ENCODE data around the gene VASH1.

Gene VASH1

GRCh38 chr14:76768671-76769500 is 7.6 kb downstream of the VASH1 start:
- no peak for TF ChIP-seq CTCF (conservative IDR thresholded peaks at IDR 0.05; ENCODE audit: low read length)
- H3K4me3 ChIP-seq (ENCODE audit: low read length) = no peak overlapping the region
- DNase-seq (ENCODE audit: low read depth) = no peak

GRCh38 chr14:76769636-76770292 is 8.5 kb downstream of the VASH1 start:
- no peak overlapping the region for H3K4me3 ChIP-seq (ENCODE audit: low read length)
- TF ChIP-seq CTCF (conservative IDR thresholded peaks at IDR 0.05; ENCODE audit: low read length) = no peak
- no peak for DNase-seq (ENCODE audit: low read depth)

GRCh38 chr14:76770521-76771436 is 9.5 kb downstream of the VASH1 start:
- DNase-seq (ENCODE audit: low read depth) = no peak
- no peak for TF ChIP-seq CTCF (conservative IDR thresholded peaks at IDR 0.05; ENCODE audit: low read length)

GRCh38 chr14:76771437-76771980 is 10.2 kb downstream of the VASH1 start:
- DNase-seq (ENCODE audit: low read depth) = no peak
- no peak overlapping the region for H3K4me3 ChIP-seq (ENCODE audit: low read length)
- TF ChIP-seq CTCF (conservative IDR thresholded peaks at IDR 0.05; ENCODE audit: low read length) = no peak

More at GRCh38 chr14:76770521-76771436, 9.5 kb downstream of the VASH1 start:
- no peak overlapping the region for H3K4me3 ChIP-seq (ENCODE audit: low read length)

- TF ChIP-seq CTCF (conservative IDR thresholded peaks at IDR 0.05; ENCODE audit: low read length) = no peak
- no peak overlapping the region for H3K4me3 ChIP-seq (ENCODE audit: low read length)
- no peak for DNase-seq (ENCODE audit: low read depth)
Observed at GRCh38 chr14:76772300-76773187, 11.3 kb downstream of the VASH1 start.

Measured in AG10803 (cell line).